HFF-Myc (cell line): ENCODE data around the gene NTN3.
A peak's percentile ranks its signal among the peaks of the same experiment; 100 is the strongest.
"Not testable (repeated sequence)": the region's sequence is repeated elsewhere in the genome, so short reads cannot be mapped to it uniquely, and the experiment has no call there.

Experiments
- DNase-seq: peaks from one replicate; pipeline ENCODE4 v3.0.0-alpha.2; 2011; ENCODE audit warnings: low read depth; ENCODE audit errors: extremely low read depth
- H3K4me3 ChIP-seq: replicated peaks from 2 replicates; pipeline ENCODE4 v1.5.1; 2011; ENCODE audit warnings: low read depth, mild to moderate bottlenecking, control low read depth, low read length
- TF ChIP-seq, protein P1 (sequence below): IDR thresholded peaks from 2 replicates; pipeline ENCODE4 v1.5.1; 2012; ENCODE audit warnings: mild to moderate bottlenecking, low read depth, low read length, control low read depth; ENCODE audit errors: missing control alignments

NTN3 gene

DNA sequence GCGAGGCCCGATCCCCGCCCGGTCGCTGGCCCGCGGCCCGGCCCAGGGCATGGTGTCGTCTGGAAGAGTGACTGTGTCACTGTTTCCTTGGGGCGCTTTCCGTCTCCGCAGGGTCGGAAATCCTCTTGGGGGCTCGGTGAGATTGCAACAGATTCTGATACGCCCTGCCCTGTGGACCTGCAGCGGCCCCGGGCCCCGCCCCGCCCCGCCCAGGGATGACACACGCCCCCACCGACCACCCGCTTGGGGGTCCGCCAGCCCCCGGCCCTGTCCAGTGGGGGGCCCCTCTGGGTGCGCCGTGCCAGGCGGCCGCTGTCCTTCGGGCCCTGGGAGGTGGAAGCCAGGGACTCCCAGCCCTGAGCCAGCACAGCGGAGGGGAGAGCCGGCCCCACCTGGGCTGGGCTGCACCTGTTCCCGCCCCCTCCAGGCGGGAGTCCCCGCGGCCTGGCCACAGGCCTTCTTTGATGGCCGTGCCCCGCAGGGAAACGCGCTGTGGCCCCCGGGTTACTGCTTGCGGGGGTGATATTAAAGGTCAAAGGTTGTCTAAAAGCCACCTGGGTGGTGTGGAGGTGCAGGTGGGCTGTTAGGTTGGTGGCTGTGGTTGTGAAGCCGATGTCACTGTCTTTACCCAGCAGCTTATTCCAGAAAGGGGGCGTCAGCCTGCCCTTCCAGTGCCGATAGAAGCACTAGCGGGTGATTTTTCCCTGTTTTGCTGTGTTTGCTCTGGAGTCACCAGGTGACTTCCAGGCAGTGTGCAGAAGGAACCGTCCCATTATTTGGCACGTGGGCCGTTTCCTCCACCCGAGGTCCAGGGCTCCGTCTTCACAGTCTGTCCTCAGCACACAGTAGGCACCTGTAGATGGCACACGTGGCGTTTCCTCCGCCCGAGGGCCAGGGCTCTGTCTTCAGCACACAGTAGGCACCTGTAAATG is 4.6 kb downstream of the NTN3 start:
- TF ChIP-seq, protein P1, sequence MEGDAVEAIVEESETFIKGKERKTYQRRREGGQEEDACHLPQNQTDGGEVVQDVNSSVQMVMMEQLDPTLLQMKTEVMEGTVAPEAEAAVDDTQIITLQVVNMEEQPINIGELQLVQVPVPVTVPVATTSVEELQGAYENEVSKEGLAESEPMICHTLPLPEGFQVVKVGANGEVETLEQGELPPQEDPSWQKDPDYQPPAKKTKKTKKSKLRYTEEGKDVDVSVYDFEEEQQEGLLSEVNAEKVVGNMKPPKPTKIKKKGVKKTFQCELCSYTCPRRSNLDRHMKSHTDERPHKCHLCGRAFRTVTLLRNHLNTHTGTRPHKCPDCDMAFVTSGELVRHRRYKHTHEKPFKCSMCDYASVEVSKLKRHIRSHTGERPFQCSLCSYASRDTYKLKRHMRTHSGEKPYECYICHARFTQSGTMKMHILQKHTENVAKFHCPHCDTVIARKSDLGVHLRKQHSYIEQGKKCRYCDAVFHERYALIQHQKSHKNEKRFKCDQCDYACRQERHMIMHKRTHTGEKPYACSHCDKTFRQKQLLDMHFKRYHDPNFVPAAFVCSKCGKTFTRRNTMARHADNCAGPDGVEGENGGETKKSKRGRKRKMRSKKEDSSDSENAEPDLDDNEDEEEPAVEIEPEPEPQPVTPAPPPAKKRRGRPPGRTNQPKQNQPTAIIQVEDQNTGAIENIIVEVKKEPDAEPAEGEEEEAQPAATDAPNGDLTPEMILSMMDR, result no peak
- peak overlapping the region; percentile 85 for H3K4me3 ChIP-seq
- no peak for DNase-seq

- TF ChIP-seq, protein P1, result no peak
- no peak for DNase-seq
- peak overlapping the region; percentile 85 for H3K4me3 ChIP-seq
Measured at GRCh38 chr16:2476345-2476720, 5.2 kb downstream of the NTN3 start.

- H3K4me3 ChIP-seq, result no peak overlapping the region
- TF ChIP-seq, protein P1, result no peak
- no peak for DNase-seq
Measured at GRCh38 chr16:2476741-2477140, 5.6 kb downstream of the NTN3 start.

GRCh38 chr16:2477327-2477726 is 6.2 kb downstream of the NTN3 start:
- no peak overlapping the region for H3K4me3 ChIP-seq
- no peak for DNase-seq
- TF ChIP-seq, protein P1, result no peak

DNA sequence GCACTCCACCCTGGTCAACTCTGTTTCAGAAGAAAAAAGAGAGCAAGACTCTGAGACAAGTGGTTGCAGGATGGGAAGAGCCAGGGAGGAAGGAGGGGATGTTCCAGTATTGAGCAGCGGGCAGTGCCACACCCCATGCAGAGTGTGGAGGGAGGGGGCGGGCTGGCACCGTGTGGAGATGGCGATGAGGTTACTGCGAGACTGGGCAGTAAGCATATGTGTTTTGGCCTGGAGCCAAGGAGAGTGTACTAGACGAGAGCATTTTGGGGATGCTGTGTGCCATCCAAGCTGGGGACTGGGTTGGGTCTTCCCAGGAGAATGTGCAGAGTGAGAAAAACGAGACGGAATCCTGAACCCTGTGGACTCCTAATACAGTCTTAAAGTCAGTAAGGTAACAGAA is 7.2 kb downstream of the NTN3 start:
- DNase-seq, result no peak
- no peak overlapping the region for H3K4me3 ChIP-seq
- TF ChIP-seq, protein P1, result no peak

DNA sequence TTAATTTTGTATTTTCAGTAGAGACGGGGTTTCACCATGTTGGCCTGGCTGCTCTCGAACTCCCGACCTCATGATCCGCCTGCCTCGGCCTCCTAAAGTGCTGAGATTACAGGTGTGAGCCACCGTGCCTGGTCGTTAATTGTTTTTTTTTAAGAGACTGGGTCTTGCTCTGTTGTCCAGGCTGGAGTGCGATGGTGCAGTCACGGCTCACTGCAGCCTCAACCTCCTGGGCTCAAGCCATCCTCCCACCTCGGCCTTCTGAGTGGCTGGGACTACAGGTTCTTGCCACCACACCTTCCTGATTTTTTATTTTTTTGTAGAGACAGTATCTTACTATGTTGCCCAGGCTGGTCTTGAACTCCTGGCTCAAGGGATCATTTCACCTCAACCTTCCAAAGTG is 8.9 kb downstream of the NTN3 start:
- H3K4me3 ChIP-seq, DNase-seq: not testable (repeated sequence)

GRCh38 chr16:2480948-2481347 is 9.9 kb downstream of the NTN3 start:
- no peak for DNase-seq
- TF ChIP-seq, protein P1, result no peak
- H3K4me3 ChIP-seq, result no peak overlapping the region
